Measurements from ENCODE around the gene MTG1.
"Not testable (repeated sequence)": the region's sequence is repeated elsewhere in the genome, so short reads cannot be mapped to it uniquely, and the experiment has no call there.

The MTG1 gene

DNA sequence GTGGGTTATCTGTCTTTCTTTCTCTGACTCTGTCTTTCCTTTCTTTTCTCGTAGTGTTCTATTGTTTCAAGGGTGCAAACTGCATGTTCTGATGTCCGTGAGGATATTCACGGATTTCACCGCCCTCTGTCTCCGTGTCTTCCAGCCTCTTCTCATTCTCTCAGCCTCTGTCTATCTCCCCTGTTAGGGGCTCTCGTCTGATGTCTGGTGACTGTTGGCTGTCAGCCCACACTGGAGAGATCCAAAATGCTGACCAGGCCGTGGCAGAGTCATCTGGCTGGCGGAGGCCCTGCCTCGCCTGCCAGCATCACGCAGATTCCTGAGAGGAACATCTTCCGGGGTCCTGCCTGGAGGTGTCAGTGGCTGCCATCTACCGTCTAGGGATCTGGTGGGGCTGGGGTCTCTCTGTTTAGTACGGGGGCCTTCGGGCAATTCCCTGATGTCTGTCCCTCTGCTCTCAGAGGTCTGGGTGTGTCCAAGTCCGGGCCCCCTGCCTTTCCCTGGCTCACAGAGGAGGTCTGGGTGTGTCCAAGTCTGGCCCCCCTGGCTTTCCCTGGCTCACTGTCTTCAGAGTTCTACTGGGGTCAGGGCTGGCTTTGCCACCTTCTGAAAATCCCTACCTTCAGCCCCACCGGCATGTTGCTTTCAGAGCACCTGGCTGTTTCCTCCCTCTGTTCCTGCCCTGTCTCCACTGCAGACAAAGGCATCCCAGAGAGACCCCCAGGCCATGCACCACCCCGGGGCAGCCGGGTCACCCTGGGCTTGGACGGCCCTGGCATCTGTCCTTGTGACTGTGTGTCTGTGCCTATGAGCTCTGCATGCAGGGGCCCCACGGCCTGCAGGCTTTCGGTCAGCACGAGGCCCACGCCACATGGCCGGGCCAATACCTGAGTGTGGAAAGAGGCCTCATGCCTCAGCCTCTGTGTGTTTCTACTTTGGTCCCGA lies 45.8 kb downstream of the MTG1 start:
- TF ChIP-seq, protein P1, sequence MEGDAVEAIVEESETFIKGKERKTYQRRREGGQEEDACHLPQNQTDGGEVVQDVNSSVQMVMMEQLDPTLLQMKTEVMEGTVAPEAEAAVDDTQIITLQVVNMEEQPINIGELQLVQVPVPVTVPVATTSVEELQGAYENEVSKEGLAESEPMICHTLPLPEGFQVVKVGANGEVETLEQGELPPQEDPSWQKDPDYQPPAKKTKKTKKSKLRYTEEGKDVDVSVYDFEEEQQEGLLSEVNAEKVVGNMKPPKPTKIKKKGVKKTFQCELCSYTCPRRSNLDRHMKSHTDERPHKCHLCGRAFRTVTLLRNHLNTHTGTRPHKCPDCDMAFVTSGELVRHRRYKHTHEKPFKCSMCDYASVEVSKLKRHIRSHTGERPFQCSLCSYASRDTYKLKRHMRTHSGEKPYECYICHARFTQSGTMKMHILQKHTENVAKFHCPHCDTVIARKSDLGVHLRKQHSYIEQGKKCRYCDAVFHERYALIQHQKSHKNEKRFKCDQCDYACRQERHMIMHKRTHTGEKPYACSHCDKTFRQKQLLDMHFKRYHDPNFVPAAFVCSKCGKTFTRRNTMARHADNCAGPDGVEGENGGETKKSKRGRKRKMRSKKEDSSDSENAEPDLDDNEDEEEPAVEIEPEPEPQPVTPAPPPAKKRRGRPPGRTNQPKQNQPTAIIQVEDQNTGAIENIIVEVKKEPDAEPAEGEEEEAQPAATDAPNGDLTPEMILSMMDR (IDR thresholded peaks at IDR 0.05) = no peak
- H3K4me3 ChIP-seq = no peak overlapping the region
- no peak for DNase-seq (ENCODE audit: low spot score)
- H3K27ac ChIP-seq = no peak overlapping the region

DNA sequence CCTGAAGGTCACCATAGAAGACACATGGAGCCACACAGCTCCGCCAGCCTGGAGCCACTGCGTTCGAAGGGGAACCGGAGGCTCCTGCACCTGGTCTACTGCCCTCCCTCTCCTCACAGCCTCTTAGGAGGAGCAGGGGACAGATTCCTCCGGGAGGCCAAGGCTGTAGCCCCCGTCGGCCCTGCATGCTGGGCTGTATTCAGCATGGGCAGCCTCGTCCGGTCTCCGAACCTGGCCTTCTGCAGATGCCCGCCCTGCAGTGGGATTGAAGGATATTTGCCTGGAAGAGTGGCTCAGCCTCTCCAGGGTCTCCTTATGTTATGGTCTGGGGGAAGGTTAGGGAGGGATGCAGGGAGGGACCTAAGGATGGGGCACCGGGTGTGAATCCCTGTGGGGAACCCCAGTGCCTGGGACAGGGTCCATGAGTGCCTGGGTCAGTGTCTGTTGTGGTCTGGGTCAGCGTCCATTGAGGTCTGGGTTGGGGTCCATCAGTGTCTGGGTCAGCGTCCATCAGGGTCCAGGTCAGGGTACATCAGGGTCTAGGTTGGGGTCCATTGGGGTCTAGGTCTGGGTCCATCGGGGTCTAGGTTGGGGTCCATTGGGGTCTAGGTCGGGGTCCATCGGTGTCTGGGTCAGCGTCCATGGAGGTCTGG lies 46.8 kb downstream of the MTG1 start:
- peak; percentile 58 for DNase-seq (ENCODE audit: low spot score)
- TF ChIP-seq, protein P1 (IDR thresholded peaks at IDR 0.05) = no peak
- Histone ChIP-seq H3K27ac (no peak overlapping the region), H3K4me3 (no peak overlapping the region)

GRCh38 chr10:133441356-133441755 lies 47.4 kb downstream of the MTG1 start:
- DNase-seq (ENCODE audit: low spot score); H3K4me3 ChIP-seq; H3K27ac ChIP-seq: not testable (repeated sequence)

GRCh38 chr10:133441780-133442179 lies 47.8 kb downstream of the MTG1 start:
- DNase-seq (ENCODE audit: low spot score) = peak; percentile 65
- Histone ChIP-seq H3K4me3 (no peak overlapping the region), H3K27ac (no peak overlapping the region)
- TF ChIP-seq, protein P1 (IDR thresholded peaks at IDR 0.05) = no peak

DNA sequence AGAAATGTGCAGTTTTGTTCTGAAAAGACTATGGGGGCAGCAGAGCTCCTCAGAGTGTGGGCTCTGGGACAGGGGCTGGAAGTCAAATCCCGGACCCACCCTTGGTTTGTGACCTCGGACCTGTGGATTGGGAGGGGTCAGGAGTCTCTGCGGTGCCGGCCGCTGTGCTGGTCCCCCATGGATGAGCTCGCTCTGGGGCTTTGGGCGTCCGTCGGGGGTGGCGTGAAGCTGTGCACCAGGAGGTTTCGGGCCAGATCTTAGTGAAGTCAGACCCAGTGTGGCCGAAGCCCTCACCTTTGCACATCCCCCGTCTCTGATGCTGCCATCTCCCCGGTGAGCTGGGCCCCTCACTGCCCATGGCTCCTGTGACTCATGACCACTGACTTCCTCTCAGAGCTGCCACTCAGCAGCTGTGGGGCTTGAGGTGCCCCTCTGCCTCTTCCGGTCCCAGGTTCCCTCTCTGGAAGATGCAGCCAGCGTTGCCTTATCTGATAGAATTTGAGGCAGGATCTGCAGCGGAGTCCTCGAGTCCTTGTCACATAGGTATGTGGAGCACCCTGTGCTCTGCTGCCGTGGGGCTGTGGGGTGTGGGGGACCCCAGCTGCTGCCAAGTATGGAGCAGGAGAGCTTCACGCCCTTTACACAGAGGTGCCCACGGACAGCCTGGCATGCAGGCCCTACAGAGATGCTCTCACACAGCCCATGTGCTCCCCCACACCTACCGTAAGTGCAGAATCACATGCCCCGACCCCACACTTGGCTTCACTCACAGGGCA lies 48.4 kb downstream of the MTG1 start:
- H3K4me3 ChIP-seq = no peak overlapping the region
- H3K27ac ChIP-seq = no peak overlapping the region
- DNase-seq (ENCODE audit: low spot score) = peak; percentile 60
- TF ChIP-seq, protein P1 (IDR thresholded peaks at IDR 0.05) = no peak

GRCh38 chr10:133442967-133443924 lies 49.3 kb downstream of the MTG1 start:
- Histone ChIP-seq H3K4me3 (no peak overlapping the region), H3K27ac (no peak overlapping the region)
- TF ChIP-seq, protein P1 (IDR thresholded peaks at IDR 0.05) = no peak
- DNase-seq (ENCODE audit: low spot score) = peak; percentile 54
